ENCODE measurements around the gene DARS2.

DARS2 gene

DNA sequence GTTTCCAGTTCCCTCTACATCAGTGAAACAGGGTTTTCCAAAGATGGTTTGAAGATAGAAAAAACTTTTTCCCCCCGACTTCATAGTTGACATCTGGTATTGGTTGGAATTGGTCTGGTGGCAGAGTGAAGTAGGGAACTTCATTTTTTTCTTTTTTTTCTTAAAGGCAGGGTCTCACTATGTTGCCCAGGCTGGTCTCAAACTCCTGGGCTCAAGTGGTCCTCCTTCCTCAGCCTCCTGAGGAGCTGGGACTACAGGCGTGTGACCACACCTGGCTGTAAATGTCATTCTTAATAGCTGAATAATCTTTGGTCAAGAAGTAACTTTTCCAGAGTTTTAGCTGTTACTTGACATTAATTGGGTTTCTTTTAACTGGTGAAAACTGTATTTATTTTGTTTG, 65.4 kb downstream of the DARS2 start:
- DNase-seq: no peak

DNA sequence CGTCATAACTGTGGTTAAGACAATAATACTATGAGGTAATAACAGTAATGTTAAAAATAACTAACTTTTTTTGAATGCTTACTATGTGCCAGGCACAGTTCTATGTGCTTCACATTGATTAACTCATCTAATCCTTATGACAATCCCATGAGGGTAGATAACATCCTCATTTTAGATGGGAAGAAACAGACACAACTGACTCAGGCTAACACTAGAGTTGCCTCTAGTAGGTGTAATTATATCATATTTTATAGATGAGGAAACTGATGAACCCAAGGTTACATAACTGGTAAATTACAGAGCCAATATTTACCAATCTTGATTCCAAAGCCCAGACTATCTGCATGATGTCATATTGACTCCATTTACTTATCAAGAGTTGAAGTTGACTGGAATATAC, 69.1 kb downstream of the DARS2 start:
- no peak for DNase-seq

DNA sequence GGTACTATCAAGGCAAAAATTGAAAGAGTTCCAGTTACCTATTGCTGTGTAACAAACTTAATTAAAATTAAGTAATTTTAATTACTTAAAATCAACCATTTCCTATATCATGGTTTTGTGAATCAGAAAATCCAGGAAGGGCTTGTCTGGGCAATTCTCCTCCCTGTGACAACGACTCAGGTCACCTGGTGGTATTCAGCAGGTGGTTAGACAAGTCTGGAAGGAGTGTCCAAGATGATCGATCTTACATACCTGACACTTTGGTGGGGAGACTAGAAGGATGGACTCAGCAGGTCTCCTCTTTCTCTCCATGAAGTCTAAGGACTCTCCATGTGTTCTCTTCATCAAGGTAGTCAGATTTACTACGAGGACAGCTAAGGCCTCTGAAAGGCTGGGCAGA, 69.7 kb downstream of the DARS2 start:
- no peak for DNase-seq

DNA sequence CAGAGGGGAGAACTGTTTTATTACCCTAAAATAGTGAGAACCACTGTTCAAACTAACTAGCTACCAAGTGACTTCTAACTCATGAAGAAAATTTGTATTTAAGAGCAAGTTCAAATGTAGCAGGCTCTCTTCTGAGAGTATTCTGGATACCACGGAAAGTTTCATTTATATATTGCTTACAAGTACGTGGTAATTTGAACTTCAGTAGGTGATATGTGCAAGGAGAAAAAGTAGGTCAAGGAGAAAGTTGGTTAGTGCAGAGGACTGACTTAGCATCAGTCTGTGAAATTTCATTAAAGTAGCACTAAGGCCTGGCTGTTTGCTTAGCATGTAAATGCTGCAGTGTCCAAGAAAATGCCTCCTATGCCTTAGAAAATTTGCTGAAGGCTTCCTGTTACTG, 76.0 kb downstream of the DARS2 start:
- no peak for DNase-seq

DNA sequence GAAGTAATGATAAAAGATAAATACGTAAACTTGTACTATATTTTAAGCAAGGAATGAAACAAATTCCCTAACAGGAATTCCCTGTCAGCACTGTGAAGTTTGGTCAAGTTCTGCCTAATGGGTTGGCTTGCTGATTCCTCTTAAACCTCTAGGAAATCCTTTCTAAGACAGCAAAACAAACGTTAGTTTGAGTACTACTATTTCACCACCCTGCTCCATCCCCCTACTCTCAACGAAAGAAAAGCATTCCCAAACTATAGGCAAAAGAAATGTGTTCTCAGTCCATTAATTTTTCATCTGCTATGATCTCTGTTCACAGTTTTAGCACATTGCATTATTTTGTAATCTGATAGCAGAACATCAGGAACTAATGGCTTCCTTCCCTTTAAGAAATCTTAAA, 76.5 kb downstream of the DARS2 start:
- no peak for DNase-seq

DNA sequence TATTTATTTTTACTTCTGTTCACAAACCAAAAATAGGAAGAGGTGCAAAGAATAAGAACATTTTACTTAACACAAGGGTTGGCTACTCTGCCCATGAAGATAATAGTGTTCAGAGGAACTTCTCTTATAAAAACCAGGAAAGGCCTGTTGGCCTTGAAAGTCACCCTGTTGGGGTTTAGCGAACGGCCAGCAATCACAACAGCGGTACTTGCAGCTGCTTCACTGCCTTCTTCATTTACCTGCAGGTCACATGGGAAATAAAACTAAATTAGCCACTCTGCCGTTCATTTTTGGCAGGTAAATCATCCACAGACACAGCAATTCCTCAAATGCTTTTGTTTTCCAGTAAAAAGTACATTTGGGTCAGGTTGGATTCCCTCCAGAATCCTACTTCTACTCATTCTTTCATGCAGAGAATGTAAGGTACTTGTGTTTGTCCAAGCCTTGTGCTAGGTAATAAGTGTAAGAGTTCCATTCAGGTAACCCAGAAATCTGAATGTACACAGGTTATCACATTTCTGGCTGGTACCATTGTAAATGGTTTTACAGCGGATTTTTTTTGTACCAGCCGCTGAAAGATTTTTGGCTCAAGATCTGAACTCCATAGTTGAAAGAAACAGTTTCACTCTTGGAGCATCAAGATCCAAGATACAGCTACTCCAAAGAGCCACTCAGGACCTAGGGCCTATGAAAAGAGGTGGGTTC, 79.5 kb downstream of the DARS2 start:
- DNase-seq: no peak

Data from activated CD4-positive, alpha-beta T cell treated with anti-CD3 and anti-CD28 coated beads for 4 hours (primary cell).